H9 (cell line): Measurements from ENCODE around the gene OR8G5. TPM values are rescaled to one million over a fixed set of nuclear protein-coding genes. Genes with fewer than 3 reads are reported as not detected.

Experiments used
- DNase-seq: peaks from one replicate; pipeline ENCODE4 v3.0.0-alpha.2; 2017
- H2AFZ ChIP-seq: one replicate; pipeline ENCODE4 v1.6.1; 2013; ENCODE audit warnings: mild to moderate bottlenecking, low read length, control low read depth, moderate library complexity
- H2AK5ac ChIP-seq: 2 replicates; pipeline ENCODE4 v1.6.1; 2013; ENCODE audit warnings: low read length, control low read depth, mixed read lengths; ENCODE audit not compliant: insufficient read length
- H2BK120ac ChIP-seq: one replicate; pipeline ENCODE4 v1.6.1; 2013; ENCODE audit warnings: low read depth, mild to moderate bottlenecking, low read length, control low read depth, inconsistent platforms; ENCODE audit not compliant: poor library complexity, severe bottlenecking
- H2BK12ac ChIP-seq: 2 replicates; pipeline ENCODE4 v1.6.1; 2013; ENCODE audit warnings: low read length, control low read depth, mixed read lengths, low read depth; ENCODE audit not compliant: insufficient read length
- H2BK15ac ChIP-seq: 2 replicates; pipeline ENCODE4 v1.6.1; 2013; ENCODE audit warnings: low read depth, low read length, control low read depth
- H2BK20ac ChIP-seq: one replicate; pipeline ENCODE4 v1.6.1; 2013; ENCODE audit warnings: low read depth, mild to moderate bottlenecking, low read length, control low read depth, inconsistent platforms; ENCODE audit not compliant: poor library complexity, severe bottlenecking
- H2BK5ac ChIP-seq: 2 replicates; pipeline ENCODE4 v1.6.1; 2013; ENCODE audit warnings: low read length, control low read depth, mixed read lengths; ENCODE audit not compliant: insufficient read length
- H3K14ac ChIP-seq: 2 replicates; pipeline ENCODE4 v1.6.1; 2013; ENCODE audit warnings: low read length, control low read depth; ENCODE audit not compliant: insufficient read depth
- H3K18ac ChIP-seq: 2 replicates; pipeline ENCODE4 v1.6.1; 2013; ENCODE audit warnings: low read depth, mild to moderate bottlenecking, mixed read lengths, low read length, control low read depth; ENCODE audit not compliant: insufficient read length
- H3K23ac ChIP-seq: 2 replicates; pipeline ENCODE4 v1.6.1; 2013; ENCODE audit warnings: low read length, control low read depth, mixed read lengths, low read depth; ENCODE audit not compliant: insufficient read length
- H3K23me2 ChIP-seq: 2 replicates; pipeline ENCODE4 v1.6.1; 2013; ENCODE audit warnings: low read depth, mild to moderate bottlenecking, mixed read lengths, low read length, control low read depth; ENCODE audit not compliant: insufficient read length, poor library complexity, severe bottlenecking
- H3K27ac ChIP-seq: 2 replicates; pipeline ENCODE4 v1.5.1; 2013; ENCODE audit warnings: low read length, control low read depth, mixed read lengths, low read depth; ENCODE audit not compliant: insufficient read length
- H3K27me3 ChIP-seq: 2 replicates; pipeline ENCODE4 v1.6.1; 2013; ENCODE audit warnings: low read length, control low read depth, inconsistent platforms; ENCODE audit not compliant: insufficient read depth
- H3K4ac ChIP-seq: 2 replicates; pipeline ENCODE4 v1.6.1; 2013; ENCODE audit warnings: low read depth, mild to moderate bottlenecking, control low read depth, inconsistent platforms, low read length, moderate library complexity
- H3K4me1 ChIP-seq: 2 replicates; pipeline ENCODE4 v1.6.1; 2013; ENCODE audit warnings: low read length, control low read depth, inconsistent platforms; ENCODE audit not compliant: insufficient read depth
- H3K4me2 ChIP-seq: 2 replicates; pipeline ENCODE4 v1.6.1; 2013; ENCODE audit warnings: low read length, control low read depth, mixed read lengths; ENCODE audit not compliant: insufficient read length, insufficient read depth
- H3K56ac ChIP-seq: 2 replicates; pipeline ENCODE4 v1.6.1; 2013; ENCODE audit warnings: low read depth, mild to moderate bottlenecking, mixed read lengths, low read length, control low read depth; ENCODE audit not compliant: insufficient read length
- H3K79me1 ChIP-seq: 2 replicates; pipeline ENCODE4 v1.6.1; 2013; ENCODE audit warnings: low read depth, mild to moderate bottlenecking, moderate library complexity, low read length, control low read depth, inconsistent platforms; ENCODE audit not compliant: insufficient read depth, poor library complexity, severe bottlenecking
- H3K79me2 ChIP-seq: 2 replicates; pipeline ENCODE4 v1.6.1; 2013; ENCODE audit warnings: low read length, control low read depth, inconsistent platforms; ENCODE audit not compliant: insufficient read depth
- H3K9ac ChIP-seq: 2 replicates; pipeline ENCODE4 v1.6.1; 2013; ENCODE audit warnings: low read length, control low read depth, mixed read lengths; ENCODE audit not compliant: insufficient read length; ENCODE audit errors: extremely low read depth
- H3K9me3 ChIP-seq: one replicate; pipeline ENCODE4 v1.6.1; 2013; ENCODE audit warnings: low read depth, low read length, inconsistent platforms; ENCODE audit not compliant: control insufficient read depth
- H3T11ph ChIP-seq: one replicate; pipeline ENCODE4 v1.6.1; 2013; ENCODE audit warnings: mild to moderate bottlenecking, low read length, control low read depth, inconsistent platforms
- H4K20me1 ChIP-seq: one replicate; pipeline ENCODE4 v1.6.1; 2013; ENCODE audit not compliant: control insufficient read depth, insufficient read length, insufficient read depth
- H4K5ac ChIP-seq: 2 replicates; pipeline ENCODE4 v1.6.1; 2013; ENCODE audit warnings: low read depth, mild to moderate bottlenecking, mixed read lengths, low read length, control low read depth; ENCODE audit not compliant: insufficient read length
- H4K8ac ChIP-seq: replicated peaks from 2 replicates; pipeline ENCODE4 v1.6.1; 2013; ENCODE audit warnings: low read length, control low read depth, mixed read lengths, low read depth; ENCODE audit not compliant: insufficient read length
- H4K91ac ChIP-seq: 2 replicates; pipeline ENCODE4 v1.6.1; 2013; ENCODE audit warnings: low read depth, mild to moderate bottlenecking, moderate library complexity, mixed read lengths, low read length, control low read depth; ENCODE audit not compliant: insufficient read length
- H3K27ac Mint-ChIP-seq, 3 experiments: 2 replicates in 2 of 3; 3 replicates in 1 of 3; pipeline ENCODE4 v1.8.0; 2020 to 2021; ENCODE audit warnings: mixed read lengths in 3 of 3, mild to moderate bottlenecking in 1 of 3, moderate library complexity in 1 of 3
- H3K27me3 Mint-ChIP-seq: 2 replicates; pipeline ENCODE4 v1.8.0; 2021; ENCODE audit warnings: low read depth, mild to moderate bottlenecking, moderate library complexity, mixed read lengths
- H3K36me3 Mint-ChIP-seq, 3 experiments: 2 replicates in 2 of 3; 3 replicates in 1 of 3; pipeline ENCODE4 v1.8.0; 2020 to 2021; ENCODE audit warnings: low read depth in 3 of 3, mixed read lengths in 3 of 3; ENCODE audit not compliant: insufficient read depth in 1 of 3
- H3K4me1 Mint-ChIP-seq, 2 experiments: 2 replicates each; pipeline ENCODE4 v1.8.0; 2020; ENCODE audit warnings: mixed read lengths in 2 of 2
- H3K4me3 Mint-ChIP-seq, 2 experiments: 2 replicates in 1 of 2; 3 replicates in 1 of 2; pipeline ENCODE4 v1.8.0; 2020 to 2021; ENCODE audit warnings: mild to moderate bottlenecking in 2 of 2, mixed read lengths in 2 of 2, moderate library complexity in 1 of 2
- H3K9me3 Mint-ChIP-seq, 2 experiments: 2 replicates in 1 of 2; 3 replicates in 1 of 2; pipeline ENCODE4 v1.8.0; 2020; ENCODE audit warnings: mild to moderate bottlenecking in 2 of 2, mixed read lengths in 2 of 2, moderate library complexity in 1 of 2
- CTCF ChIP-seq: fragments of 200-600 bp; sonication (generic); conservative IDR thresholded peaks from 3 replicates; pipeline ENCODE4 v1.8.0; 2021; ENCODE audit warnings: antibody characterized with exemption, mild to moderate bottlenecking
- WGBS: extraction: QIAGEN DNeasy Blood & Tissue Kit; methylation state at CpG from one replicate; pipeline ENCODE4 v1.1.7; 2013; ENCODE audit warnings: missing lambda C conversion rate, low lambda C conversion rate, mixed read lengths; ENCODE audit not compliant: insufficient read length; ENCODE audit errors: extremely low coverage; 5-methylcytosine and 5-hydroxymethylcytosine counted together
- total RNA-seq: library from RNA; stranded (reverse); gene quantifications from 2 replicates; pipeline ENCODE4 v1.2.1, GENCODE V29; 2021

The OR8G5 gene
- total RNA-seq, 1 experiment from 2014 or later = not detected

DNA sequence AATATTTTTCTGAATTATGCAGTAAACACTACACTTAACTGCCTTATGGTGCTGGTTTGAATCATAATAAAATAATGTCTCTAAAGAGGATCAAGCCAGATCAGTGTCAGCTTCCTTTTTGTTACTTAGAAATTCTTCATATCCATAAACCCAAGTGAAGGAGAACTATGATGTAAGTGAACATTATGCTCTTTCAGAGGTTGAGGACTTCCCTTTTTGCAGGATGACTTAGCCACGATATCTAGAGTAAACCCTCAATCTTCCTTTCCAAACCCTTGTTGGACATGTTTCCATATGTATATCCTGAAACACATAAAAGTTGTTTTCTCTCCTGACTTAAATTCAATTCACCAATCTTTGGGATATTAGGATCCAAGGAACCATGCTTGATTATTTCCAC lies 38.5 kb downstream of the OR8G5 start:
- H3K79me2 ChIP-seq = no peaks in the 10 kb centered on the region
- no peak overlapping the region for H3K18ac ChIP-seq
- no peak overlapping the region for H3K4me2 ChIP-seq
- no peak overlapping the region for H3K4ac ChIP-seq
- H3K23ac ChIP-seq = no peak overlapping the region
- no peak overlapping the region for H3K27ac ChIP-seq
- H4K20me1 ChIP-seq = no peaks in the 10 kb centered on the region
- H3K36me3 Mint-ChIP-seq = no peaks in the 10 kb centered on the region; a peak in 1 of 7 replicates
- H2BK20ac ChIP-seq = no peak overlapping the region
- no peak overlapping the region for H2BK12ac ChIP-seq
- H3K23me2 ChIP-seq = no peaks in the 10 kb centered on the region
- no peaks in the 10 kb centered on the region for H3K4me1 ChIP-seq
- no peak overlapping the region for H2AFZ ChIP-seq
- peaks cover 0 to 4% of the 10 kb centered on the region in 2 experiments; a peak in 1 of 4 replicates for H3K4me1 Mint-ChIP-seq
- no peak for DNase-seq
- peaks cover 0 to 2% of the 10 kb centered on the region in 2 experiments; a peak in 1 of 5 replicates for H3K9me3 Mint-ChIP-seq
- no peak overlapping the region for H4K8ac ChIP-seq
- H3K9ac ChIP-seq = no peak overlapping the region
- WGBS = no CpG with 5 or more reads among the region's 1 CpG
- no peak overlapping the region for H4K5ac ChIP-seq
- H3K14ac ChIP-seq = no peak overlapping the region
- H2AK5ac ChIP-seq = no peak overlapping the region
- H3K27me3 ChIP-seq = no peaks in the 10 kb centered on the region
- no peaks in the 10 kb centered on the region for H3K79me1 ChIP-seq
- H3K27ac Mint-ChIP-seq = no peak overlapping the region
- H3K27me3 Mint-ChIP-seq = no peaks in the 10 kb centered on the region; the same call in 1 of the 2 replicates
- H3K4me3 Mint-ChIP-seq = no peak overlapping the region
- H4K91ac ChIP-seq = no peak overlapping the region
- H2BK5ac ChIP-seq = no peak overlapping the region
- TF ChIP-seq CTCF = no peak
- H3T11ph ChIP-seq = no peak overlapping the region
- H3K9me3 ChIP-seq = no peaks in the 10 kb centered on the region
- H2BK120ac ChIP-seq = no peak overlapping the region
- no peak overlapping the region for H3K56ac ChIP-seq
- H2BK15ac ChIP-seq = no peak overlapping the region
